Parathyroid adenoma (tissue), 2 donors: ENCODE data around the gene TCAP.

Source experiments
- H2AFZ ChIP-seq: fragments of 300-600 bp; sonication (generic); one replicate; pipeline ENCODE4 v1.7.0; 2017; ENCODE audit warnings: antibody characterized with exemption, mild to moderate bottlenecking
- H3K27ac ChIP-seq: fragments of 300-600 bp; sonication (generic); one replicate; pipeline ENCODE4 v1.7.0; 2017
- H3K27me3 ChIP-seq: fragments of 300-600 bp; sonication (generic); one replicate; pipeline ENCODE4 v1.7.0; 2017; ENCODE audit warnings: low read length; ENCODE audit not compliant: control insufficient read depth, insufficient read depth
- H3K36me3 ChIP-seq: fragments of 300-600 bp; sonication (generic); one replicate; pipeline ENCODE4 v1.7.0; 2017; ENCODE audit warnings: low read length; ENCODE audit not compliant: control insufficient read depth, insufficient read depth
- H3K4me1 ChIP-seq: fragments of 300-600 bp; sonication (generic); one replicate; pipeline ENCODE4 v1.7.0; 2017; ENCODE audit warnings: control low read depth
- H3K4me2 ChIP-seq: fragments of 300-600 bp; sonication (generic); one replicate; pipeline ENCODE4 v1.7.0; 2017; ENCODE audit warnings: low read length
- H3K4me3 ChIP-seq: fragments of 300-600 bp; sonication (generic); one replicate; pipeline ENCODE4 v1.7.0; 2017; ENCODE audit warnings: low read depth, low read length
- H3K79me2 ChIP-seq: fragments of 300-600 bp; sonication (generic); one replicate; pipeline ENCODE4 v1.7.0; 2017; ENCODE audit warnings: control low read depth
- H3K9ac ChIP-seq: fragments of 300-600 bp; sonication (generic); one replicate; pipeline ENCODE4 v1.7.0; 2017; ENCODE audit warnings: mild to moderate bottlenecking
- H3K9me3 ChIP-seq: fragments of 300-600 bp; sonication (generic); one replicate; pipeline ENCODE4 v1.7.0; 2017; ENCODE audit warnings: low read length; ENCODE audit not compliant: control insufficient read depth
- CTCF ChIP-seq: fragments of 300-600 bp; sonication (generic); IDR thresholded peaks from one replicate; pipeline ENCODE4 v1.7.0; 2017; ENCODE audit warnings: antibody characterized with exemption, mild to moderate bottlenecking
- donor health status: primary hyperparathyroidism.

Gene TCAP

DNA sequence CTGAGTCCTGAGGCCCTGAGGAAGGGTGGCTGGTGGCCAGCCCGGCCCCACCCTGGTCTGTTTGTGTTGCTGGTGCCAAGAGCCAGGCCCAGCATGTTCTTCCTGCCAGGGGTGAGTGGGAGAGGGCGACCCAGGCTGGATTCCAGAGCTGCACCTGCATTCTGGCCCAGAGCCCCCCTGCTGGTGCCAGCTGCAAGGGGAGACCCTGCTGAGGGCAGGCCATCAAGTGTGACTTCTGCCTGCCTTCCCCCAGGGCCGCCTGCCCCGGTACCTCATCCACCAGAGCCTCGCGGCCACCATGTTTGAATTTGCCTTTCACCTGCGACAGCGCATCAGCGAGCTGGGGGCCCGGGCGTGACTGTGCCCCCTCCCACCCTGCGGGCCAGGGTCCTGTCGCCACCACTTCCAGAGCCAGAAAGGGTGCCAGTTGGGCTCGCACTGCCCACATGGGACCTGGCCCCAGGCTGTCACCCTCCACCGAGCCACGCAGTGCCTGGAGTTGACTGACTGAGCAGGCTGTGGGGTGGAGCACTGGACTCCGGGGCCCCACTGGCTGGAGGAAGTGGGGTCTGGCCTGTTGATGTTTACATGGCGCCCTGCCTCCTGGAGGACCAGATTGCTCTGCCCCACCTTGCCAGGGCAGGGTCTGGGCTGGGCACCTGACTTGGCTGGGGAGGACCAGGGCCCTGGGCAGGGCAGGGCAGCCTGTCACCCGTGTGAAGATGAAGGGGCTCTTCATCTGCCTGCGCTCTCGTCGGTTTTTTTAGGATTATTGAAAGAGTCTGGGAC, 2.4 kb upstream of the TCAP start:
- TF ChIP-seq CTCF, result no peak
- peaks cover 52% of the 10 kb centered on the region for H3K4me1 ChIP-seq
- no peak overlapping the region for H3K9ac ChIP-seq
- H3K4me3 ChIP-seq, result no peak overlapping the region
- peak overlapping the region; percentile 6 for H3K27ac ChIP-seq
- H3K27me3 ChIP-seq, result no peaks in the 10 kb centered on the region
- no peaks in the 10 kb centered on the region for H3K9me3 ChIP-seq
- no peak overlapping the region for H3K4me2 ChIP-seq
- no peaks in the 10 kb centered on the region for H3K79me2 ChIP-seq
- no peaks in the 10 kb centered on the region for H3K36me3 ChIP-seq
- no peak overlapping the region for H2AFZ ChIP-seq

DNA sequence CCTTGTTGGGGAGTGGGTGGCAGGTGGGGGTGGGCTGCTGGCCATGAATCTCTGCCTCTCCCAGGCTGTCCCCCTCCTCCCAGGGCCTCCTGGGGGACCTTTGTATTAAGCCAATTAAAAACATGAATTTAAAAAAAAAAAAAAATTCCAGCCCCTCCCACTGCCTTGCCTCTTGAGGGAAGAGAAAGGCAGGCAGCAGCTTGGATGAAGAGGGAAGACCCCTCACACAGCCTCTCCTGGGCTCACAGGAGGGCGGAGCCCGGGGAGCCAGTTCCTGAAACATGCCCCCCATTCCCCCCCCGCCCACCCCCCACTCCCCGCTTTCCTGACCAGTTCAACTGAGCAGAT, 1.8 kb upstream of the TCAP start:
- Histone ChIP-seq H3K9ac (no peak overlapping the region), H3K4me3 (no peak overlapping the region), H3K4me2 (no peak overlapping the region), H3K36me3 (no peaks in the 10 kb centered on the region), H3K79me2 (no peaks in the 10 kb centered on the region), H3K9me3 (no peaks in the 10 kb centered on the region), H3K4me1 (peaks cover 52% of the 10 kb centered on the region), H3K27me3 (no peaks in the 10 kb centered on the region), H3K27ac (peak overlapping the region; percentile 74), H2AFZ (no peak overlapping the region)
- no peak for TF ChIP-seq CTCF

- Histone ChIP-seq H3K27me3 (no peaks in the 10 kb centered on the region), H3K4me3 (no peak overlapping the region), H3K4me2 (no peak overlapping the region), H3K36me3 (no peaks in the 10 kb centered on the region), H3K79me2 (no peaks in the 10 kb centered on the region), H2AFZ (peak overlapping the region; percentile 11), H3K27ac (peak overlapping the region; percentile 74), H3K9me3 (no peaks in the 10 kb centered on the region), H3K9ac (no peak overlapping the region), H3K4me1 (peaks cover 55% of the 10 kb centered on the region)
- no peak for TF ChIP-seq CTCF
Measured at GRCh38 chr17:39663688-39664580, 1.2 kb upstream of the TCAP start.

- Histone ChIP-seq H3K4me2 (no peak overlapping the region), H3K4me3 (no peak overlapping the region), H3K36me3 (no peaks in the 10 kb centered on the region), H3K4me1 (peaks cover 55% of the 10 kb centered on the region), H3K9me3 (no peaks in the 10 kb centered on the region), H2AFZ (peak overlapping the region; percentile 57), H3K9ac (no peak overlapping the region), H3K79me2 (no peaks in the 10 kb centered on the region), H3K27me3 (no peaks in the 10 kb centered on the region), H3K27ac (peak overlapping the region; percentile 74)
- TF ChIP-seq CTCF, result peak; percentile 34
Measured at GRCh38 chr17:39665642-39666224, 584 bp downstream of the TCAP start.
